Skeletal muscle tissue (tissue), 4 donors: ENCODE results near the gene TAF3. TPM values are rescaled to one million over a fixed set of nuclear protein-coding genes. Genes with fewer than 3 reads are reported as not detected.

ENCODE experiments used
- H3K27ac ChIP-seq: one replicate; pipeline ENCODE4 v1.7.0; 2013; ENCODE audit warnings: mild to moderate bottlenecking, low read depth, low read length, inconsistent platforms
- H3K27me3 ChIP-seq, 3 donors: one replicate each; pipeline ENCODE4 v1.7.0; 2013; ENCODE audit warnings: low read length in 3 of 3; ENCODE audit not compliant: control insufficient read depth in 3 of 3, insufficient read depth in 3 of 3
- H3K36me3 ChIP-seq, 3 donors: one replicate each; pipeline ENCODE4 v1.7.0; 2013; ENCODE audit warnings: low read length in 3 of 3; ENCODE audit not compliant: control insufficient read depth in 3 of 3, insufficient read depth in 3 of 3
- H3K4me1 ChIP-seq, 3 donors: one replicate each; pipeline ENCODE4 v1.7.0; 2013; ENCODE audit warnings: low read length in 3 of 3, mild to moderate bottlenecking in 3 of 3; ENCODE audit not compliant: control insufficient read depth in 3 of 3, insufficient read depth in 3 of 3
- H3K4me3 ChIP-seq, 3 donors: one replicate each; pipeline ENCODE4 v1.7.0; 2013; ENCODE audit warnings: low read length in 3 of 3
- H3K9ac ChIP-seq, 3 donors: one replicate each; pipeline ENCODE4 v1.7.0; 2013; ENCODE audit warnings: low read length in 3 of 3, mild to moderate bottlenecking in 3 of 3, moderate library complexity in 2 of 3, low read depth in 1 of 3
- H3K9me3 ChIP-seq, 3 donors: one replicate each; pipeline ENCODE4 v1.7.0; 2013; ENCODE audit warnings: low read length in 3 of 3; ENCODE audit not compliant: control insufficient read depth in 3 of 3
- total RNA-seq: library from RNA; depleted of rRNA; stranded (reverse); fragments of >200 nt; gene quantifications from one replicate; pipeline ENCODE4 v1.2.3, GENCODE V29; 2014
- donor health status: Osteomylitis.

TAF3 gene
- total RNA-seq, 1 donor from 2014 or later: 2.1 TPM

- no peaks in the 10 kb centered on the region for H3K9me3 ChIP-seq
- H3K9ac ChIP-seq: no peak overlapping the region
- no peaks in the 10 kb centered on the region for H3K36me3 ChIP-seq
- H3K4me1 ChIP-seq: peaks cover 26 to 41% (median 34%) of the 10 kb centered on the region in 3 donors
- H3K27ac ChIP-seq: no peak overlapping the region
- H3K4me3 ChIP-seq: peak overlapping the region in 1 of 3 donors; percentile 23
- H3K27me3 ChIP-seq: peaks cover 79 to 81% (median 81%) of the 10 kb centered on the region in 3 donors
Measured at GRCh38 chr10:8052956-8053445, 234.7 kb downstream of the TAF3 start.

GRCh38 chr10:8053446-8054243 lies 235.3 kb downstream of the TAF3 start:
- peaks cover 78 to 81% (median 80%) of the 10 kb centered on the region in 3 donors for H3K27me3 ChIP-seq
- H3K9ac ChIP-seq: peak overlapping the region in 1 of 3 donors; percentile 42
- peak overlapping the region; percentile 54 to 68 (median 60) for H3K4me3 ChIP-seq
- no peaks in the 10 kb centered on the region for H3K36me3 ChIP-seq
- H3K9me3 ChIP-seq: no peaks in the 10 kb centered on the region
- peaks cover 26 to 41% (median 34%) of the 10 kb centered on the region in 3 donors for H3K4me1 ChIP-seq
- H3K27ac ChIP-seq: no peak overlapping the region

DNA sequence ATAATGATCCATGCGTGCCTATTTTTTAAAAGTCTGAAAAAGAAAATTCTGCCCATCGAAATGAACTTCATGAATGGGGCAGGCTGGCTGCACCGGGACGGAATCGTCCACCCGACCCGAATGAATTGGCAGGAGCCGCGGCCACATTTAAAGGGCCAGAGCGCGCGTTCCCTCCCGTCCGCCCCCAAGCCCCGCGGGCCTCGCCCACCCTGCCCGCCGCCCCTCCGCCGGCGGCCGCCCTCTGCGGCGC lies 235.9 kb downstream of the TAF3 start:
- H3K9me3 ChIP-seq: no peaks in the 10 kb centered on the region
- no peak overlapping the region for H3K27ac ChIP-seq
- no peaks in the 10 kb centered on the region for H3K36me3 ChIP-seq
- no peak overlapping the region for H3K9ac ChIP-seq
- H3K4me1 ChIP-seq: peaks cover 26 to 39% (median 32%) of the 10 kb centered on the region in 3 donors
- H3K27me3 ChIP-seq: peaks cover 80 to 84% (median 81%) of the 10 kb centered on the region in 3 donors
- peak overlapping the region; percentile 54 to 68 (median 60) for H3K4me3 ChIP-seq

GRCh38 chr10:8054494-8055407 lies 236.4 kb downstream of the TAF3 start, which contains the start of gene GATA3:
TSS of gene GATA3 (plus strand) at chr10:8054688. CDS start at chr10:8055656, 968 bp downstream.
- Histone ChIP-seq H3K9me3 (no peaks in the 10 kb centered on the region), H3K27ac (no peak within 1 kb of the TSS), H3K9ac (peak within 1 kb of the TSS in 2 of 3 donors; percentile 25 to 42), H3K36me3 (no peaks in the 10 kb centered on the region), H3K4me1 (peaks cover 23 to 34% (median 27%) of the 10 kb centered on the region in 3 donors), H3K4me3 (peak within 1 kb of the TSS; percentile 54 to 68 (median 60)), H3K27me3 (peaks cover 78 to 84% (median 80%) of the 10 kb centered on the region in 3 donors)

DNA sequence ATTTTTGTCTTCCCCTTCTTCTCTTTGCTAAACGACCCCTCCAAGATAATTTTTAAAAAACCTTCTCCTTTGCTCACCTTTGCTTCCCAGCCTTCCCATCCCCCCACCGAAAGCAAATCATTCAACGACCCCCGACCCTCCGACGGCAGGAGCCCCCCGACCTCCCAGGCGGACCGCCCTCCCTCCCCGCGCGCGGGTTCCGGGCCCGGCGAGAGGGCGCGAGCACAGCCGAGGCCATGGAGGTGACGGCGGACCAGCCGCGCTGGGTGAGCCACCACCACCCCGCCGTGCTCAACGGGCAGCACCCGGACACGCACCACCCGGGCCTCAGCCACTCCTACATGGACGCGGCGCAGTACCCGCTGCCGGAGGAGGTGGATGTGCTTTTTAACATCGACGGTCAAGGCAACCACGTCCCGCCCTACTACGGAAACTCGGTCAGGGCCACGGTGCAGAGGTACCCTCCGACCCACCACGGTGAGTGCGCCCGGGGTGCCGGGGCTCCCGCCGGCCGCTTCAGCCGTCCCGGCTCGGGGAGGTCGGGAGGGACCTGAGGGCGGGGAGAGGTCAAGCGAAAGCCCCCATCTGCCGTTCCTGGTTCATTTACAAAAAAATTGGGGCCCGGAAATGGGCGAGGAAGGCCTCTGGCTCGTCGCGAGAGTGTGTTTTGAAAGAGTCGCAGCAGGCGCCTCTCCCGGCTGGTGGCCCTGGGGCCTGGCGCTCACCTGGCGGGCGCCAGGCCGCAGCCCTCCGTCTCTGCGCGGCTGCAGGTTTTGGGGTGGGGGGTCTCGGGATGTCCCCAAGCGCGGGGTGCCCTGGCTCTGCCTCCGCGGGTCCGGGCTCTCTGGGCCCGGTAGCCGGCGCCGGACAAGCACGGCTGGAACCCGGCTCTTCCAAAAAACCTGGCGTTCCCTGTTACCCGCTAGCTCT lies 237.4 kb downstream of the TAF3 start:
- Histone ChIP-seq H3K27me3 (peaks cover 72 to 82% (median 82%) of the 10 kb centered on the region in 3 donors), H3K4me3 (peak overlapping the region in 2 of 3 donors; percentile 41 to 48), H3K4me1 (peaks cover 17 to 26% (median 25%) of the 10 kb centered on the region in 3 donors), H3K27ac (no peak overlapping the region), H3K36me3 (no peaks in the 10 kb centered on the region), H3K9me3 (no peaks in the 10 kb centered on the region), H3K9ac (peak overlapping the region in 1 of 3 donors; percentile 33)

DNA sequence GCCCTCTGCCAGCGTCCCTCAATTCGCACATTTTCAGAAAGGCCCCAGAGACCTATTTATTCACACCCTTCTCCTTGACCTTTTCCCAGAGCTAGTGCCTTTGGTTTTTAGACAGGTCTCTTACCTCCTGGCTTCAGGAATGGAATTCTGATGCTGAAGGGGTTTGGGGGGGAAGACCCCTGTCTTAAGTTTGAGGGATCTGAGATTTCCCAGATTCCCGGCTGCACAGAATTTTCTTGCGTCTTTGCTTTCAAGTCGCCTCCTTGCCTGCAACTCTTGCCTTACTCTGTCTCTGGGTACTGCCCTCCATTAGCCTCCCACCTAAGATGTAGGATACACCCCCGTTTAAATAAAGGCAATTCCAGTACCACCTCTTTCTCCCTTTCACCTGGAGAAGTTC lies 238.1 kb downstream of the TAF3 start:
- Histone ChIP-seq H3K4me1 (peaks cover 15 to 21% (median 20%) of the 10 kb centered on the region in 3 donors), H3K36me3 (no peaks in the 10 kb centered on the region), H3K9me3 (no peaks in the 10 kb centered on the region), H3K27me3 (peaks cover 74 to 86% (median 83%) of the 10 kb centered on the region in 3 donors), H3K4me3 (peak overlapping the region in 1 of 3 donors; percentile 43), H3K27ac (no peak overlapping the region), H3K9ac (peak overlapping the region in 1 of 3 donors; percentile 8)

DNA sequence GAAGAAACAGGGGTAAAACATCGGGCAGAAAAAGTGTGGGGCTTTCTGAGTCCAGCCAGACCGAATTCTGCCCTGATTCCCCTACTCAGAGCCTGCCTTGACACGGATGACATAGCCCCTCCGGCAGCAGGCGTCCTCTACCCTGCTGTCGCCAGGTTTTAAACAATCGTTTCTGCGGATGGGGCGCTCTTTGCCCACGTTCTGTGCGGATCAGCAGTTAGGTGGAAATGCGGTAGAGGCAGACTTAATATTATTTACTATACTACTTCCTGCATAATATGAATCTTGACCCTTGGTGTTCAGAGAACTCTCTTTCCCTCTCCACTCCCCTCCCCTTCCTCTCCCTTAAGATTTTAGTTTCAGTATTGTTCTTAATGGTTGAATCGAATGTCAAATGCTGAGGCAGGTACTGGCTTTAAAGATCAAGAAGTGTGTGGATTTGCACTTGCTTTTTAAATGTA lies 238.6 kb downstream of the TAF3 start:
- H3K27ac ChIP-seq: no peak overlapping the region

DNA sequence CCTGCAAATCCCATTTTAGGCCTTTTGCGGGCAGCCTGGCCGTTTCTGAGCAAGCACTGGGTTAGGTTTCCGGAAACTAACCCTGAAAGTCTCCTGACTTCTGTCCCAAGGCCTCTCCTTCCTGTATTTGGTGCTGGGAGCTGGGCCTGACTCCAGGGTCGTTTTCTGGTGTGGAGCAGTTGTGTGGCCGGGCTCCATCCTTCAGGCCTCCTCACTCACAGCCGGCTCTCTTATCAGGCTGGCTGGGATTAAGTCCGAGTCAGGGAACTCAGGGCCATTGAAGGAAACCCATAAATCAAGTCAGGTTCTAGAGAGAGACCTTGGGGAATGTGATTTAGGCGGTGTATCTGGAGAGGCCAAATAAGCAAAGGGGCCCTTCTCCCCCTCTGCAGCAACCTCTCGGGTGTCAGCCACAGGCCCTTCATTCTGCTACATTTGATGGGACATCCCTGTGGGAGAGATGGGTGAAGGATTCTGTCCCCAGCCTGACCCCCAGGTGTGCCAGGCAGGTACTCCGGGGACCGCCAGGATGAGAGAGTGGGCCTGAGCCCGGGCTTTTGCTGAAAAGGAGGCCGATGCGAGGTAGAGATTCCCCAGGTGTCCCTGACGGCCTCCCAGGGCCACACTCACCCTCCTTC lies 239.4 kb downstream of the TAF3 start:
- Histone ChIP-seq H3K36me3 (no peaks in the 10 kb centered on the region), H3K9me3 (no peaks in the 10 kb centered on the region), H3K4me3 (no peak overlapping the region), H3K4me1 (peaks cover 13 to 15% (median 13%) of the 10 kb centered on the region in 3 donors), H3K27ac (no peak overlapping the region), H3K9ac (no peak overlapping the region), H3K27me3 (peaks cover 73 to 81% (median 75%) of the 10 kb centered on the region in 3 donors)

More for the DNA sequence above, 238.6 kb downstream of the TAF3 start:
- Histone ChIP-seq H3K4me3 (peak overlapping the region in 1 of 3 donors; percentile 43), H3K4me1 (peaks cover 15 to 19% (median 16%) of the 10 kb centered on the region in 3 donors), H3K9ac (no peak overlapping the region), H3K9me3 (no peaks in the 10 kb centered on the region), H3K27me3 (peaks cover 74 to 88% (median 81%) of the 10 kb centered on the region in 3 donors), H3K36me3 (no peaks in the 10 kb centered on the region)
